ENCODE measurements around the gene ZNF740.

ZNF740 gene

DNA sequence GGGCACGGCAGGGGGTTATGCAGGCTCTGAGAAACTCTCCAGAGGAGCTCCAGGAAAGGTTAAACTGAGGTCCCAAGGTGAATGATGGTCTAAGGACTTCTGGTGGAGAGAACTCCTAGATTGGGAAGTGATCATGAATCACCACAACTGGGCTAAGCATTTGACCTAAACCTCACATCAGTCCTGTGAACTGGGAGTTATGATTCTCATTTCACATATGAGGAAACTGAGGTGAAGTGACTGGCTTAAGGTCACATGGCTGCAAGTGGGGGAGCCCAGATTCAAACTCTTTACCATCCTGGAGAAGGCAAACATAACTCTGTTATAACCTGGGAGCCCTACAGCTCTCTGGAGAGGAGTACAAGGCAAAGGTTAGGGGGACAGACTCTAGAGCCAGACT is 47.3 kb downstream of the ZNF740 start:
- no peak for DNase-seq

DNA sequence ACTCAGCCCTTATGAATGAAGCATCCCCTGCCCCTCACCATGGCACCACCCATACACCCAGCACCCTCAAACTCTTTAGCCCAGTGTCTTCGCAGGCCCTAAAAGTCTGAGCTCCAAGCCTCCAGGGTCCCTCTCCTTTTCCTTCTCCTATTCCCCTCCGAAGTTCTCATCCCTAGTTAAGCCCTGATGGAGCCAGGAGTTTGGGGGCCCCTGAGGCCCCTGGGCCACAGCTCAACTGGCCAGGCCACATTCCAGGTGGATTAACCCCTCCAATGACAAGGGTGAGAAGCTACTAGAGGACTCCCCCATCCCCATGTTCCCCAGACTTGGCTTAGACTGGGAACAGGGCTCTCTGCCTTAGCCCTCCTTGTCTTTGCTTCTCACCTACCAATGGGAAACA is 48.9 kb downstream of the ZNF740 start:
- DNase-seq = no peak

DNA sequence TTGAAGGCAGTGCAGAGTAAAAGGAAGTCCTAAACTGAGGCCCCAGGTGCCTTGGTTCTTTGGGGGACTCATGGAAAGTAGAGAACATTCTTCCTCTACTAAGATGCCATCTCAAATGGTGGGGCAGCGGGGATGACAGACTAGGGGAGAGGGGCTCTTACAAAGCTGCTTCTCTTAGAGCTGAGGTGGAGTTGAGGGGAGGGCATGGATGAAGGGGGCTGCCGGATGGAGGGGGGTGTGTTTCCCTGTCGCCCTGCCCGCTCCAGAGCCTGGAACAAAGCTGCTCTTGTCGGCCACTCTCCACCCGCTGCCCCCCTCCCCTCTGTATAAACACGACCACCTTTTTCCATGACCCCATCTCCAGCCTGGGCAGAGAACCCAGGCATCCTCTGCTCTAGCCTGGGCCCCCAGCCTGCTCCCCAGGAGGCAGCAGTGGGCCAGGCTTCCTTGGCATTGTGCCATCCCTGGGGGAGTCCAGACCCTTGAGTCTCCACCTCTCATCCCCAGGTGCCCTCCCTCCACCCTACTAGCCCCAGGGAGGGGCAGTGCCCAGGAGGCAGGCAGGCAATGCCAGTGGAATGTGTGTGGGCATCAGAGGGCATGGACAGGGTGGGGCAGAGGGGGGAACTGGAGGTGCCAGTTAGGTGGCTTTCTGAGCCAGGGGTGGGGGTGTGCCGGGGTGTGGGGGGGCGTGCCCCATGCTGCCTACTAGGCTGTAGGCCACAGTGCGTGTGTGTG is 49.8 kb downstream of the ZNF740 start:
- DNase-seq = no peak

DNA sequence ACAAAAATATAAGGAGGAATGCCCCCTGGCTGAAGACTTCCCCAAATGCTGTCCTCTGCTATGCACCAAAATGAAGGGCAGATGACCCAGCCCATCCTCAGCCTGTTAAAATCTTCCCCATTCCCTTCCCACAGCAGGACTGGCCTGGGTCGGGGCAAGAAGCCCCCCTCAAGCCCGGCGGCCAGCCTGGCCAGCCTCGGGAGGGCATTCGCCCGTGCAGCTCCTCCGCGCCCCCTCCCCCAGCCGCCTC is 51.1 kb downstream of the ZNF740 start:
- no peak for DNase-seq

DNA sequence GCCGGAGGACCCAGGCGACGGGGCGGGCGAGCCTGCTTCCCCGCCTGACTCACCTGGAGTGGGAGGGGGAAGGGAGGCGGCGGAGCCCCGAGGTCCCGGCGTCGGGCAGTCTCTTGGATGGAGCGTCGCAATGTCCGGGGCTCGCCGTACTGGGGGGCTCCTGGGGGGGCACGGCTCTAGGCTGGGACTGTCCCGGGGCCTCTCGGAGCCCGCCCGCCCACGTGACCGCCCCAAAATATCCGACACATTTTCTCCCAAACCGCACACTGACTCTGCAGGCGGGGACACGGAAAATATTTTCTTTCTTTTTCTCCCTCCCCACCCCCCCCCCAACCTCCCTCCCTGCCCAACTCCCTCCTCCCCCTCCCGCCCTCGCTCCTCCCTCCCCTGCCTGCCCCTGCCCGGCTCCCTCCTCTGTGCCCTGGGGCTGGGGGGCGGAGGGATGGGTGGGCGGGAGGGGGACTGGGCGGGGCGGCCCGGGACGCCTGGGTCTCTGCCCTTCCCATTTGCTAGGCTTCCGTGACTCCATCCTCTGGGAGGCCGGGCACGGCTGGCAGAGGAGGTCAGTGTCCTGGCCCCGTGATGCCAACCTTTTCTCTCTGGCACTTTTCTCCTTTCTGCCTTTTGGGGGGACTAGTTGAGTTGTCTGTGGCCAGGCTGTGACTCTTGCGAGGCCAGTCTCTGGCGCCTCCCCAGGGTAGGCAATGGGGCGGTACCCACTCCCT is 51.6 kb downstream of the ZNF740 start, which contains the start of gene RARG:
RARG (minus strand) TSS at position 289 of the 725 bp plus-strand sequence. CDS start 4,664 bp downstream, outside the sequence.
- no peak for DNase-seq

DNA sequence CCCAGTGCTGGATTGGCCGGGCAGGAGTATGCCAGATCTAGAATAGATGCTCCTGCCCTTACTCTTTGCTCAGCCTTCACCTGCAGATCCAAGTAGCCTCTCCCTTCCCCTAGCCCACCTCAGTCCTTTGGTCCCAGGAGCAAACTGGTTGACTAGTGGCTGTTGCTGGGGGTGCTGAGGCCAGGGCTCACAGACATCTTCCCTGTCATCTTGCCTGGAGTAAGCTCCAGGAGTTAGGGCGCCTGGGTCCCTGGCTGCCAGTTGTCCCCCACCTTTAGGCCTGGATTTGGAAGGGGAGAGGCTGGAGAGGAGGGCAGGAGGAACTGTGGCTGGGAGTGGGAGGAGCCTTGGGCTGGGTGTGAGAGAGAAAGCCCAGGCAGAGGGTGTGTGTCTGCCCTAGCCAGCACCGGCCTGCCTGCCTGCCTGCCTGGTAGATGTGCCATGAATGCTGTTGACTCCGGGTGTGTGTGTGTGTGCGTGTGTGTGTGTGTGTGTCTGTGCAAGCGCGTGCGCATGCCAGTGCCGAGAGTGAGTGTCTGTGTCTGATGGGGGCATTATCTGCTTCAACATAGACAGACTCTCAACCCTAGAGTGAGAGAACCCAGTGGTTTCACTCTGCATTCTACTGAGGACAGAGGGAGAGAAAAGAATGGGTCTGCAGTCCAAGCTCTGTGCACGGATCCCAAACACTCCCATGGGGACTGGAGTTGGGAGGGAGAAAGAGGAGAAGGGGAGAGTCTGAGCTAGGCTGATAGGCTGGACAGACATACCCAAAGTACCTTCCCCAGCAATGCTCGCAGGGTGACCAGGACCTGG is 52.3 kb downstream of the ZNF740 start:
- no peak for DNase-seq

DNA sequence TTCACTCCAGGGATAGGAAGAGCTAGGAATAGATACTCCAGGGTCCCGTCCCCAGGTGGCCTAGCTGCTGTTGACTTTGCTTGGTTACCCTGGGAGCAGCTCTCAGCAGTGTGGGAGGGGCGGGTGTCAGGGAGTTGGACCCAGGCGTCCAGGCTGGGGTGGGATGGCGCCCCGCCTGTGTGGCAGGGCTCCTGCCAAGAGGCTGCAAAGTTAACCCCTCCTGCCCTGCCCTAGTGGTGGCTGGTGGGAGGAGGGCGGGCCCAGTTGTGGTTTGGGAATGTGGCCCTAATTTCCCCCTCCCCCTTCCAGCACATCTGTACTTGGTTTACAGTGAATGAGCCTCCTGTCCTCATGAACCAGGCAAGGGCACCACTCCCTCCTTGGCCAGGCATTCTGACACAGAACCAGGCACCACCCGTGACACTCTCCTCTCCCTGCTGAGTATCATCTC is 53.2 kb downstream of the ZNF740 start:
- no peak for DNase-seq

DNA sequence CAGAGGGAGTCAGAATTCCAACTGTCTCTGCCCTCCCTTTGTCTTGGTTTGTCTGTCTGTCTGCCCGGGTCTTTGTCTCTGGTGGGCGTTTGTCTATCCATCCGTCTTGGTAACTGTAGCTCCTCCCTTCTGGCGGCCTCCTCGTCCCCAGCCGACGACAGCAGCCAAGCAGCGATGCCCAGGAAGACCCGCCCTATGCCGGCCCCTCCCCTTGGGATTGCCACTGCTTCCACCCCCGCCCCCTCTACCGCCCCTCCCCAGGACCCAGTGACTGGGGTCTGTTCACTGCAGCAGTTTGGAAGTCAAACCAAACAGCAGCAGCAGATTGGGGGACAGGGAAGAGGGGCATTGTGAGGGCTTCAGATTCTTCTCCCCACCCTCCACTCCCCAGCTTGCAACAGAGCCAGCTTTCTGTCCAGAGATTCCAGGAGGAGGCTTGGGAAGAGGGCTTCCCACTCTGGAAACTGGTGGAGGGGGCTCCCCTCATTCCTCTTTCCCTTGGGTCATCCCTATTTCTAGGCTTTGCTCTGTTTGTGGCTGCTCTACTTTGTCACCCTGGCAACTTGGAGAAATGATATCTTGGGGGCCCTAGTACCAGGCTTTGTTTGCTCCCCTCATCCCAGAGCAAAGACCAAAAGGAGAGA is 53.9 kb downstream of the ZNF740 start:
- no peak for DNase-seq

DNA sequence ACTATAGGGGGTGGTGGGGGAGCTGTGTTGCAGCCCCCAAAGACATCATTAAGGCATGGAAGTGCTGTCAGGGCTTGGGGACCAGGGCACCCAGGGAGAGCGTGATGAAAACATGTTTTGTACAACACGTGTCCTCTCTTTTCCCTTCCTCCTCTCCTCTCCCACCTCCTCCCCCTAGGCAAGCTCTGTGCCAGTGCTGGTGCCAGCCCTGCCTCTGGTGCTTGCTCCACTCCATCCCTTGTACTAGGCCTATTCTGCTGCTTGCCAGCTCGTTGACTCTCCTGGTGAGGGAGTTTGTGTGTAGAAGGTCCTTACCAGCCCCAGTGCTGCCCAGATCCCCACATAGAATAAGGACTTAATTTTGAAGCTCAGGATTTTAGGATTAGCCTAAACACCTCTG is 54.6 kb downstream of the ZNF740 start:
- DNase-seq = no peak

DNA sequence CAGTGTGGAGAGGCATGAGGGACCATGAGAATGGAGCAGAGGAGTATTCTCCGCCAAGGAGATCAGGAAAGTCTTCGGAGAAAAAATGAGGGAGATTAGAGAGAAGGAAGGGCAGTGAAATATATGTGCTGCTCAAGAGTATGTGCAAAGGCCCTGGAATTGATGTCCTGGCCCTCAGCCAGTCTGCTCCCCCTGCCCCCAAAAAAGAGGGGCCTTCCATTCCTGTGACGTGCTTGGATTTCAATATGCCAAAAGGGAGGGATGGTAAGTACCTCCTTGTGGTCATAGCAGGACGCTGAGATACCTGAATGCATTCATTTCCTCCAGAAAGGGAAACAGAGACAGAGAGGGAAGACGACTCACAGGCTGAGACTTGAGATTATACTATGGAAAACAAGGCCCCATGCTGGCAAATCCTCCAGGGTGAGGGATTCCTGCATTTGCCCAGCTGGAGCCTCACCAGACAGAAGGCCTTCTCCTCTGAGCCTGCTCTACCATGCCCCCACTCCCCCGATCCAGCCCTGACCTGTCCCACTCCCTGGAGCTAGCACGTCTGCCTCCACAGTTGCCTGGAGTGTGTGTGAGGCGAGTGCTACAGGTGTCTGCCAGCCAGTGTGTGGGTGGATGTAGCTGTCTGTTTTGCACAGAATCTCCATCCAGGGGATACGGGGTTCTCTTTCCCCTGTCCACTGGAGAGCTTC is 55.4 kb downstream of the ZNF740 start:
- no peak for DNase-seq

DNA sequence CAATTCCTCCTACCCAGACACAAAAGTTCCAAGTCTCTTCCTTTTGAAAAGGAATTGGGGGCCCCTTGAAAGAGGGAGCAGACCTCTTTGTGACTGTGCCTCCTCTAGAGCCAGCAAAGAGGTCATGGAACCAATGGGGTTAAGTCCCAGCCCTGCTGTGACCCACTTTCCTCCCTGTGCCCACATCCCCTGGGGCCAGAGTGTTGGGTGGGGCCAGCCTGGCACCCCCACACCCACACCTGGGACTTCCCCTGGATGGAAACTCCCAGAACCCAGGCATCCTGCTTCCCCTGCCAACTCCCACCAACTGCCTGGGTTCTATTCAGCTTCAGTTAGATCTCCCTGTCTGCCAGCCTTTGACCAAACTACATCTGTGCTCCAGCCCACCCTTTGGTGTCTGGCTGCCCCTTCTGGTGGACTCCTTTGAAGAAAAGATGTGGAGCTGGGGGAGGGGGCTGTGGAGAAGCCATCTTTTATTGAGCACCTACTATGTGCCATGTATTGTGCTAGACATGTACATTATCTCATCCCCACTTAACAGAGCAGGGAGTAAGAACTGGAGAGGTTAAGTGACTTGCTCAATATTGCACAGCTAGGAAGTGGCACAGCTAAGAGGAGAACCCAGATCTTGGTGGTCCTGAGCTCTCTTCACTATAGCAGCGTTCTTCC is 56.1 kb downstream of the ZNF740 start:
- no peak for DNase-seq

DNA sequence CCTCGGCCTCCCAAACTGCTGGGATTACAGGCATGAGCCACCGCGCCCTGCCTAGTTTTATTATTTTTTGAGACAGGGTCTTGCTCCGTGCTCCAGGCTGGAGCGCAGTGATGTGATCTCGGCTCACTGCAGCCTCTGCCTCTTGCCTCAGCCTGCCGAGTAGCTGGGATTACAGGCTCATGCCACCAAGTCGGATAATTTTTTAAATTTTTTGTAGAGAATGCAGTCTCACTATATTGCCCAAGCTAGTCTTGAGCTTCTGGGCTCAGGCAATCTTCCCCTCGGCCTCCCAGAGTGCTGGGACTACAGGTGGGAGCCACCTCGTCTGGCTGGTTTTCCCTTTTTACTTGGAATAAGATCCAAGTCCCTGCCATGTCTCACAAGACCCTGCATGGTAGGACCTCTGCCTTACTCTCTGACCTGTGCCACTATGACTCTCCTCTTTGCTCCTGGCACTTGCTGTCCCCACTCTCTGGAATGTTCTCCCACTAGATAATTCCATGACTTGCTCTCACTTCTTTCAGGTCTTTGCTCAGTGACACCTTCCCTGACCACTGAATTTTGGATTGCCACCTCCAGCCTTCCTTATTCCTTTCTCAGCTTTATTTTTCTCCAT is 59.2 kb downstream of the ZNF740 start:
- no peak for DNase-seq

DNA sequence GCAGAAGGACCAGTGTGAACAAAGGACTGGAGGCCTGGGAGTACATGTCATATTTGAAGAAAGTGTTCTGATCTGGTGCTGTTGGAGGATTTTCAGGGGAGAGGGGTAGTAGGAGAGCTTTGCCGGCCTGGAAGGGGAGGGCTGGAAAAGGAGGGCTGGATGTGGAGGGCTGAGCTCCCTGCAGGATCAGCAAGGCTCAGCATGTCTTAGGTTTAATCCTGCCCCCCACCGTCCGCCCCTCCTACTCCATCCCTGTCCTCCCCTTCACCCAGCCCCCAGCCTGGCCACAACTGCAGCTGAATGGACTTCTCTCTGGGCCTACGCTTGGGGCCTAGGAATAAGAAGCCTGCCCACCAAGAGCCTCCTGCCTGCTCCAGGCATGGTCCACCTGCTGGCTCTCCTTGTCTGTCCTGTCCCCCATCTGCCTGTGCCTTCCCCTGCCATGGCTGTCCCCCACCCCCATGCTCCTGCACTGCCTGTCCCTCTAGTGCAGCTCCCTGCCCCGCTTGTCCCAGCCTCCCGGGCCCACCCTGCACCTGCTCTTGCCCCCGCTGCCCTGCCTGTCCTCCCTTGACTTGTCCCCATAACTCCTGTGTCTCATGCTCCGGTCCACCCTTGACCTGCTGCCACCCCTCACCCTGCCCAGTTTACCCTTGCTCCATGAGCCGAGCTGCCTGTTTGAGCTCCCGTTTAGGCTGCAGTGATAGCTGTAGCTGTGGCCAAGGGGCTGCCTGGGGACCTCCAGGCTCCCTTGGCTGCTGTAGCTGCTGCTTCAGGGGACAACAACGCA is 61.3 kb downstream of the ZNF740 start:
- no peak for DNase-seq

DNA sequence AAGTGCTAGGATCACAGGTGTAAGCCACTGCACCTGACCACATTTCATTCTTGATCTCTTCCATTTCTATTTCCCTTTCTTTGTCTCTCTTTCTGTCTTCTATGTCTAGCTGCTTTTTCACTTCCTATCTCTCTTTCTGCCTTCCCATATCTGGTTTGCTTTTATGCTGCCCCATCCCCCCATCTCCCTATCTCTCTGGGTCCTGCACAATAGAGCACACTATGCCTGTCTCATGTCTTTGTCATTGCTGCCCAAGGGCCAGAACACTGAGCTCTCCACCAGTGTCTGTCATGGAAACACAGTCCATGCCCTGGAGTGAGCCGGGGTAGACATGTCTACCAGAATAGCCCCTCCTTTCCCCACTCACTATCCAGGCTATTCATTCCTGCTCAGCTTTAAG is 63.8 kb downstream of the ZNF740 start:
- DNase-seq = no peak
